Naive thymus-derived CD4-positive, alpha-beta T cell (primary cell): ENCODE measurements around the gene FXYD7. TPM values are rescaled to one million over a fixed set of nuclear protein-coding genes. Genes with fewer than 3 reads are reported as not detected.

Experiments
- ATAC-seq: fragments of 150-1000 bp; cut with Tn5 transposase; 2 replicates; pipeline ENCODE4 v1.10.0; 2021; ENCODE audit warnings: mild to moderate bottlenecking, moderate library complexity
- CTCF ChIA-PET: fragments of 350-600 bp; sonication (Branson Sonifier 250); formaldehyde crosslinking; loops from one replicate; lab custom pipeline; 2021; ENCODE audit warnings: antibody characterized with exemption; lab: Charles Lee
- POLR2A ChIA-PET: fragments of 350-600 bp; sonication (Branson Sonifier 250); formaldehyde crosslinking; loops from one replicate; lab custom pipeline; 2021; ENCODE audit warnings: antibody characterized with exemption, inconsistent platforms; lab: Charles Lee
- DNase-seq, 9 donors: peaks; one replicate each; pipeline versions ENCODE4 v3.0.0 to v3.0.0-alpha.2; 2020 to 2022; ENCODE audit warnings: mixed read lengths in 1 of 9
- H3K27ac ChIP-seq: one replicate; pipeline ENCODE4 v1.7.0; 2013; ENCODE audit warnings: mild to moderate bottlenecking, low read depth, low read length, moderate library complexity
- H3K27me3 ChIP-seq, 2 donors: one replicate each; pipeline ENCODE4 v1.7.0; 2013; ENCODE audit warnings: low read length in 2 of 2, mild to moderate bottlenecking in 2 of 2, moderate library complexity in 2 of 2; ENCODE audit not compliant: control insufficient read depth in 2 of 2, insufficient read depth in 2 of 2
- H3K36me3 ChIP-seq, 3 experiments: 1 replicate in 2 of 3; 2 replicates in 1 of 3; pipeline ENCODE4 v1.7.0; 2013; ENCODE audit warnings: low read length in 3 of 3, mild to moderate bottlenecking in 3 of 3, moderate library complexity in 1 of 3; ENCODE audit not compliant: insufficient read depth in 3 of 3, control insufficient read depth in 2 of 3
- H3K4me1 ChIP-seq, 2 donors: one replicate each; pipeline ENCODE4 v1.7.0; 2013; ENCODE audit warnings: low read length in 2 of 2, mild to moderate bottlenecking in 2 of 2, moderate library complexity in 1 of 2; ENCODE audit not compliant: control insufficient read depth in 2 of 2, insufficient read depth in 2 of 2
- H3K4me3 ChIP-seq: 2 replicates; pipeline ENCODE4 v1.7.0; 2013; ENCODE audit warnings: mild to moderate bottlenecking, low read length
- H3K9me3 ChIP-seq, 3 experiments: 1 replicate in 2 of 3; 2 replicates in 1 of 3; pipeline ENCODE4 v1.7.0; 2013; ENCODE audit warnings: low read length in 3 of 3; ENCODE audit not compliant: control insufficient read depth in 2 of 3
- H3K27ac Mint-ChIP-seq, 9 donors: one replicate each; pipeline ENCODE4 v1.8.0; 2020 to 2022; ENCODE audit warnings: mixed read lengths in 9 of 9, mild to moderate bottlenecking in 8 of 9, moderate library complexity in 5 of 9, inconsistent platforms in 2 of 9
- H3K27me3 Mint-ChIP-seq, 5 donors: one replicate each; pipeline ENCODE4 v1.8.0; 2021 to 2022; ENCODE audit warnings: mixed read lengths in 5 of 5, mild to moderate bottlenecking in 1 of 5
- H3K36me3 Mint-ChIP-seq, 5 donors: one replicate each; pipeline ENCODE4 v1.8.0; 2020 to 2022; ENCODE audit warnings: mixed read lengths in 5 of 5, mild to moderate bottlenecking in 3 of 5, inconsistent platforms in 1 of 5
- H3K4me1 Mint-ChIP-seq, 7 donors: one replicate each; pipeline ENCODE4 v1.8.0; 2020 to 2022; ENCODE audit warnings: mixed read lengths in 7 of 7, mild to moderate bottlenecking in 3 of 7, inconsistent platforms in 1 of 7
- H3K4me3 Mint-ChIP-seq, 10 donors: one replicate each; pipeline ENCODE4 v1.8.0; 2020 to 2022; ENCODE audit warnings: mild to moderate bottlenecking in 10 of 10, mixed read lengths in 10 of 10, moderate library complexity in 6 of 10, inconsistent platforms in 2 of 10
- H3K9me3 Mint-ChIP-seq, 11 donors: one replicate each; pipeline ENCODE4 v1.8.0; 2020 to 2022; ENCODE audit warnings: mixed read lengths in 11 of 11, mild to moderate bottlenecking in 4 of 11, inconsistent platforms in 1 of 11, moderate library complexity in 1 of 11
- intact Hi-C, 2 donors: fragments of 100-400 bp; cut with micrococcal nuclease; formaldehyde crosslinking; loops; one replicate each; pipeline ENCODE4 v1.15.1; 2023
- polyA plus RNA-seq, 2 donors: library from polyadenylated mRNA; unstranded; fragments of 300-500 nt; fragmentation: Illumina TruSeq; gene quantifications; one replicate each; pipeline ENCODE4 v1.2.3, GENCODE V29; 2021
- total RNA-seq, 6 experiments: library from RNA in 5 of 6; stranded (reverse) in 5 of 6; gene quantifications; 1 replicate in 5 of 6; 2 replicates in 1 of 6; pipeline ENCODE4 v1.2.3 and lab custom pipeline; 2021 to 2026

FXYD7 gene
- total and polyA plus RNA-seq, 7 experiments from 2014 or later: 1.8 to 13.2 (median 2.8) TPM

- DNase-seq (no peak), ATAC-seq (no peak)
- peak overlapping the region in 9 of 10 donors; percentile 33 to 100 (median 99) for H3K4me3 Mint-ChIP-seq
- peaks cover 22 to 59% (median 53%) of the 10 kb centered on the region in 5 donors for H3K36me3 Mint-ChIP-seq
- ChIA-PET POLR2A (interaction anchor here (0.7 to 1.1 kb wide), 2 partner anchors 18 to 49 kb away, joined by 3 to 4 read pairs; no protein-coding TSS in a partner anchor), CTCF (interaction anchor here (0.9 kb wide), 1 partner anchor 15 kb away, joined by 3 read pairs; the partner anchor contains the start of gene FXYD7)
- Histone ChIP-seq H3K27me3 (no peaks in the 10 kb centered on the region), H3K36me3 (peaks cover 35 to 67% (median 43%) of the 10 kb centered on the region in 3 experiments), H3K27ac (peak overlapping the region; percentile 94), H3K4me3 (no peak overlapping the region), H3K4me1 (peaks cover 23 to 32% of the 10 kb centered on the region in 2 donors), H3K9me3 (peaks cover 0 to 5% (median 3%) of the 10 kb centered on the region in 3 experiments)
- peaks cover 0 to 12% (median 4%) of the 10 kb centered on the region in 11 donors for H3K9me3 Mint-ChIP-seq
- intact Hi-C loops: no loop called here
- H3K4me1 Mint-ChIP-seq: peaks cover 36 to 68% (median 55%) of the 10 kb centered on the region in 7 donors
- peaks cover 0 to 2% (median 0%) of the 10 kb centered on the region in 5 donors for H3K27me3 Mint-ChIP-seq
- peak overlapping the region in 7 of 9 donors; percentile 29 to 99 (median 84) for H3K27ac Mint-ChIP-seq
These were observed 14.4 kb downstream of the FXYD7 start for GRCh38 chr19:35157431-35157830.

GRCh38 chr19:35159606-35160005 is 16.6 kb downstream of the FXYD7 start:
- DNase-seq: no peak
- Histone ChIP-seq H3K27ac (peak overlapping the region; percentile 37), H3K36me3 (peaks cover 51 to 84% (median 57%) of the 10 kb centered on the region in 3 experiments), H3K27me3 (no peaks in the 10 kb centered on the region), H3K4me3 (no peak overlapping the region), H3K4me1 (peaks cover 18 to 26% of the 10 kb centered on the region in 2 donors), H3K9me3 (peaks cover 0 to 15% (median 3%) of the 10 kb centered on the region in 3 experiments)
- Mint-ChIP-seq H3K4me3 (no peak overlapping the region), H3K4me1 (peaks cover 32 to 66% (median 51%) of the 10 kb centered on the region in 7 donors), H3K36me3 (peaks cover 32 to 81% (median 75%) of the 10 kb centered on the region in 5 donors), H3K27me3 (no peaks in the 10 kb centered on the region), H3K27ac (peak overlapping the region in 5 of 9 donors; percentile 10 to 76 (median 68)), H3K9me3 (peaks cover 0 to 30% (median 7%) of the 10 kb centered on the region in 11 donors)
- CTCF ChIA-PET: no interaction called here
- ATAC-seq: no peak
- intact Hi-C loops: no loop called here
- POLR2A ChIA-PET: interaction anchor here (1.1 to 2.4 kb wide), 3 partner anchors 13 to 55 kb away, joined by 3 to 11 read pairs (median 5); no protein-coding TSS in a partner anchor

GRCh38 chr19:35160629-35161433 is 17.8 kb downstream of the FXYD7 start:
- DNase-seq (no peak), ATAC-seq (no peak)
- H3K27me3 Mint-ChIP-seq: no peaks in the 10 kb centered on the region
- no peak overlapping the region for H3K4me3 Mint-ChIP-seq
- Histone ChIP-seq H3K27me3 (no peaks in the 10 kb centered on the region), H3K4me3 (no peak overlapping the region), H3K9me3 (peaks cover 0 to 23% (median 3%) of the 10 kb centered on the region in 3 experiments), H3K4me1 (peaks cover 17 to 24% of the 10 kb centered on the region in 2 donors), H3K36me3 (peaks cover 58 to 90% (median 67%) of the 10 kb centered on the region in 3 experiments), H3K27ac (no peak overlapping the region)
- POLR2A ChIA-PET: interaction anchor here (0.6 to 2.7 kb wide), 10 partner anchors 9 to 144 kb away, joined by 3 to 11 read pairs (median 4); no protein-coding TSS in a partner anchor
- H3K9me3 Mint-ChIP-seq: peaks cover 0 to 36% (median 14%) of the 10 kb centered on the region in 11 donors
- H3K27ac Mint-ChIP-seq: peak overlapping the region in 7 of 9 donors; percentile 75 to 93 (median 83)
- CTCF ChIA-PET: interaction anchor here (0.9 to 1.5 kb wide), 2 partner anchors 15 to 58 kb away, joined by 3 to 6 read pairs; no protein-coding TSS in a partner anchor
- peaks cover 38 to 93% (median 84%) of the 10 kb centered on the region in 5 donors for H3K36me3 Mint-ChIP-seq
- H3K4me1 Mint-ChIP-seq: peaks cover 31 to 64% (median 53%) of the 10 kb centered on the region in 7 donors
- intact Hi-C loops: no loop called here

- CTCF ChIA-PET: interaction anchor here (0.9 to 1.5 kb wide), 2 partner anchors 16 to 58 kb away, joined by 3 to 6 read pairs; no protein-coding TSS in a partner anchor
- no peak for ATAC-seq
- H3K4me3 ChIP-seq: no peak overlapping the region
- H3K36me3 Mint-ChIP-seq: peaks cover 44 to 95% (median 84%) of the 10 kb centered on the region in 5 donors
- peak overlapping the region in 7 of 9 donors; percentile 71 to 93 (median 80) for H3K27ac Mint-ChIP-seq
- H3K9me3 ChIP-seq: peaks cover 0 to 29% (median 9%) of the 10 kb centered on the region in 3 experiments
- POLR2A ChIA-PET: interaction anchor here (0.6 to 2.7 kb wide), 6 partner anchors 13 to 62 kb away, joined by 3 to 11 read pairs (median 6); no protein-coding TSS in a partner anchor
- H3K27me3 ChIP-seq: no peaks in the 10 kb centered on the region
- H3K27me3 Mint-ChIP-seq: no peaks in the 10 kb centered on the region
- H3K4me1 Mint-ChIP-seq: peaks cover 25 to 60% (median 49%) of the 10 kb centered on the region in 7 donors
- intact Hi-C loops: no loop called here
- H3K27ac ChIP-seq: no peak overlapping the region
- H3K9me3 Mint-ChIP-seq: peaks cover under 1 to 41% (median 16%) of the 10 kb centered on the region in 11 donors
- no peak overlapping the region for H3K4me3 Mint-ChIP-seq
- peaks cover 62 to 96% (median 73%) of the 10 kb centered on the region in 3 experiments for H3K36me3 ChIP-seq
- peaks cover 11 to 19% of the 10 kb centered on the region in 2 donors for H3K4me1 ChIP-seq
- DNase-seq: no peak
These were observed 18.3 kb downstream of the FXYD7 start for GRCh38 chr19:35161434-35161743.

GRCh38 chr19:35162471-35163326 is 19.6 kb downstream of the FXYD7 start:
- H3K4me1 ChIP-seq: peaks cover 18 to 20% of the 10 kb centered on the region in 2 donors
- H3K9me3 Mint-ChIP-seq: peaks cover 3 to 50% (median 18%) of the 10 kb centered on the region in 11 donors
- peak overlapping the region; percentile 10 for H3K27ac ChIP-seq
- ChIA-PET CTCF (interaction anchor here (1.4 kb wide), 1 partner anchor 10 kb away, joined by 5 read pairs; no protein-coding TSS in a partner anchor), POLR2A (interaction anchor here (0.6 to 2.7 kb wide), 9 partner anchors 8 to 244 kb away, joined by 3 to 8 read pairs (median 3); partner anchors contain the start of gene FXYD5)
- H3K36me3 ChIP-seq: peaks cover 60 to 97% (median 72%) of the 10 kb centered on the region in 3 experiments
- no peaks in the 10 kb centered on the region for H3K27me3 Mint-ChIP-seq
- DNase-seq (no peak), ATAC-seq (no peak)
- H3K4me1 Mint-ChIP-seq: peaks cover 31 to 60% (median 50%) of the 10 kb centered on the region in 7 donors
- H3K36me3 Mint-ChIP-seq: peaks cover 48 to 97% (median 89%) of the 10 kb centered on the region in 5 donors
- H3K27me3 ChIP-seq: no peaks in the 10 kb centered on the region
- intact Hi-C loops: no loop called here
- H3K4me3 Mint-ChIP-seq: no peak overlapping the region
- peaks cover 0 to 32% (median 13%) of the 10 kb centered on the region in 3 experiments for H3K9me3 ChIP-seq
- H3K4me3 ChIP-seq: no peak overlapping the region
- peak overlapping the region in 8 of 9 donors; percentile 42 to 83 (median 75) for H3K27ac Mint-ChIP-seq
